ENCODE measurements around the gene CCDC201.

- TF ChIP-seq POLR2AphosphoS5 (IDR thresholded peaks at IDR 0.05; ENCODE audit: low read depth, low read length) (no peak), TAF1 (IDR thresholded peaks at IDR 0.05; ENCODE audit: borderline replicate concordance, insufficient read depth, low read length) (no peak), REST (IDR thresholded peaks at IDR 0.05; ENCODE audit: insufficient read depth in 1 of 2, low read depth in 2 of 2, low read length in 2 of 2) (no peak), SIN3A (IDR thresholded peaks at IDR 0.05; ENCODE audit: borderline replicate concordance, insufficient read depth, low read length) (no peak), FOXP2 (optimal IDR thresholded peaks at IDR 0.05; ENCODE audit: borderline replicate concordance, extremely low read depth, extremely low read length, insufficient read depth) (no peak)
Observed at GRCh38 chr7:45888993-45889366, 16.1 kb upstream of the CCDC201 start.

Data from PFSK-1 (cell line).